Embryonic facial prominence (tissue), 1 donor: ENCODE data around the gene DOK1.

ENCODE experiments used
- DNase-seq: peaks from one replicate; pipeline ENCODE4 v3.0.0-alpha.2; 2016; ENCODE audit errors: extremely low spot score

The DOK1 gene

GRCh38 chr2:74553892-74554819, at the start of gene DOK1, which contains the start of gene LOXL3:
Gene DOK1, plus strand, starts transcription at chr2:74554720. Its CDS starts 35 bp downstream, at chr2:74554755.
Gene LOXL3, minus strand, starts transcription at chr2:74553942. Its CDS starts 1,308 bp downstream, at chr2:74552634.
- DNase-seq, result peak; percentile 86

DNA sequence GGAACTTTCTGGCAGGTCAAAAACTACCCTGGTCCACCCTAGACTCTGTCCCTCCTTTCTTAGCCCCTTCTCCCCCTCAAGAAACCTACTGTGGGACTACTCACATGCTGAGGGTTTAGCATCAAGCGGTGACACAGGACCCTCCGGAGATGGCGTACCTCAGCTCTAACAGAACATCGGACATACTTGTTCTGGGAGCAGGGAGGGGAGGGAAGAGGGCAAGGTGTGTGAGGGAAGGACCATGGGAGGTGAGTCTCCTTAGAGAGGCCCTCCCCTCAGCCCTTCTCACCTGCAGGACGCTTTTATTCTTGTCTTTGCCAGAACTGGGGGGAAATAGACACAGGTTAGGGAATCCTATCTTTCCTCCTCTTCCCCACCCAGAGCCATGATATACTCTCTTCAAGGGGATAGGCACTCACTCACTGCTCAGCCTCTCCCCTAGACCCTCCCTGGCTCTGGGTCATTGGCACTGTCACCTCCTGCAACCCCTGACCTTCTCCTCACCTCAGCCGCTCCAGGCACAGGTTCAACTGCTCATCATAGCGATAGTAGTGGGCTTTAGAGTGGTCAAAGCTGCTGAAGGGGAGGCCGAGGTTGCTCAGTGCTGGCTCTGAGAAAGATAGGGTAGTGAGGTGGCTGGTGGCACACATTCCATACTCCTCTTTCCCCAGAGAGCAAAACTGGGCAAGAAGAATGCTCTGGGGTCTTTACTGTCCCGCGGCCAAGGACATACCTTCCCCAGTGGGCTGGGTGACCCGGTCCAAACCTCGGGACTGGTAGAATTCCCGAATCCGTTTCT, 48.9 kb upstream of the DOK1 start:
- DNase-seq, result no peak

- DNase-seq, result peak; percentile 95
Measured at GRCh38 chr2:74507145-74507925, 47.2 kb upstream of the DOK1 start, which contains the start of gene PCGF1. Gene PCGF1, minus strand, starts transcription at chr2:74507695. Its CDS starts 27 bp downstream, at chr2:74507668.

- no peak for DNase-seq
Measured at GRCh38 chr2:74507926-74508520, 46.5 kb upstream of the DOK1 start.

DNA sequence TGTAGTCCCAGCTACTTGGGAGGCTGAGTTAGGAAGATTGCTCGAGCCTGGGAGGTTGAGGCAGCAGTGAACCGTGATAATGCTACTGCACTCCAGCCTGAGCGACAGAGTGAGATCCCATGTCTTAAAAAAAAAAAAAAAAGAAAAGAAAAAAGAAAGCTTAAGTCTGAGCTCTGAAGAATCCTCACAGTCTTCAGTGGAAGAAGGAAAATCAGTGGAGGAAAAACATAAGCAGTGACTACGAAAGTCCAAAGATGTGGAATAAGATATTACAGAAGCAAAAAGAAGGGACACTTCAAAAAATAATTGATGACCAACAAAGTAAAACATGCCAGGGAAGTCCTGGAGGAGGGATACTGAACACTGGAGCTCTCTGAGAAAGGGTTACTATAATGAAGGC, 44.2 kb upstream of the DOK1 start:
- no peak for DNase-seq

GRCh38 chr2:74511104-74511989, 43.2 kb upstream of the DOK1 start:
- DNase-seq, result no peak

GRCh38 chr2:74512744-74513604, 41.5 kb upstream of the DOK1 start:
- no peak for DNase-seq

DNA sequence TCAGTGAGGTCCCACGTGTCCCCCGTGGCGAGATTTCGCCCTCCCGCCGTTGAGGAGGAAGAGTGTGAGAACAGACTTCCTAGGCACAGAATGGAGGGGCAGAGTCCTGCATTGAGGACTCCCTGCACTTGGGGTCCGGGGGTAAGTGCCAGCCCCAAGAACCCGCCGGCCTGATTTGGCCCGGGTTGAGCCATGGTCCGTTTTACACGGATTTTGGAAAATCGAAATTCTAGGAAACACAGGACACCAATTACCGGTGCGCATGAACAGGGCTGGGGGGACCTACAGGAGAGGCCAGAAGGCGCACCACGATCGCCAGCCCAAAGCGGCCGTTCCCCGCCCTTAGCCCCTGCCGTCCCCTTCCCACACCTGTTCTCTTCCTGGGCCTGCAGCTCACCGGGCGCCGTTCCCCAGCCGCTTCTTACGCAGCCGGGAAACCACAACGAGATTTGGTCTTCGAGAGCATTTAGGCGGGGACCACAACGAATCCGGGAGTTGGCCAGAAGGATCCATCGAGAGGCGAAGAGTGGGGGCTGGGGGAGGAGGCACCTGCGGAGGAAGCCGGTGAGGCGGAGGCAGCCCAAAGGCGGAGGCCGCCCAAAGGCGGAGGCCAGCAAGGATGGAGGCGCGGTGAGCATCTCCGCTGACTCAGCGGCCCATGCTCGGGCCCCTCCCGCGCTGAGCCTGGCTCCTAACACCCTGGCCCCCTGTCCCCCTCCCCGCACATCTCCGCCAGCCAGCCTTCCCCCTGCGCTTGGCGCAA, 40.7 kb upstream of the DOK1 start:
- no peak for DNase-seq

- DNase-seq, result no peak
Measured at GRCh38 chr2:74514368-74515270, 39.9 kb upstream of the DOK1 start, which contains the start of gene TLX2. Gene TLX2, plus strand, starts transcription at chr2:74514450. Its CDS starts 357 bp downstream, at chr2:74514807.

- no peak for DNase-seq
Measured at GRCh38 chr2:74515271-74515980, 39.1 kb upstream of the DOK1 start.

GRCh38 chr2:74515981-74516633, 38.4 kb upstream of the DOK1 start:
- no peak for DNase-seq

- DNase-seq, result no peak
Measured at GRCh38 chr2:74516650-74517049, 37.9 kb upstream of the DOK1 start.

DNA sequence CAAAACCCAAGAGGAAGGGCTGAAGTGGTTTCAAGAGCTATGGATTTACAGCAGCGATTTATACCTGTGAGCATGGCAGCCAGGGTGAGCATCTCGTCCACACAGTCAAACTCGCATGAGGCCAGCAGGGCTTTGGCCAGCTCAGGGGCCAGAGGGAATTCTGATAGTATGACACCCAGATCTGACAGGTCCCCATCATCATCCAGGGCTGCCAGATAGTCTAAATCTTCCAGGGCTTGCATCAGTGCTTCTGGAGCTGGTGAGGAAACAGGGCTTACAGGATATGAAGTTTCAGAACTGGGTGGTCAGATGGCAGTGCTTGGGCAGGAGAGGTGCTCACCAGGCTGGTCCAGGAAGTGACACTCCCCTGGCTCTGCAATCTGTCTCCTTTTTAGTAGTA, 32.0 kb upstream of the DOK1 start:
- no peak for DNase-seq

DNA sequence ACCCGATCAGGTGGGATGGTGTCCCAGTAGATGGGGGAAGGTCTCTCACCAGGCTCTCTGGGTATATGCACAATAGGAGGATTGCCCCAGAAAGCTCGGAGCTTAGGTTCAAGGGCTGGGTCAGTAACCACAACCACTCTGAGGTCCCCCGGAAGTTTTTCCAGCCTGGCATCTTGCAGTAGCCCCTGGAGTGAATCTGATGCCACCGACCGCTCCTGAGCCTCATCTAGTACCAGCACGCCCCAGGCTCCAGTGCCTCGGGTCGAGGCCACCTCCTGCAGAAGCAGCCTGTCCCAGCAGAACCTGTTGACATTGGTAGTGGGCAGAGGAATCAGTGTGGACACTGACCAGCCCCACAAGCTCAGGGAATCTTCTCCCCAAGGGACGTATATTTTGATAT, 30.5 kb upstream of the DOK1 start:
- DNase-seq, result no peak

DNA sequence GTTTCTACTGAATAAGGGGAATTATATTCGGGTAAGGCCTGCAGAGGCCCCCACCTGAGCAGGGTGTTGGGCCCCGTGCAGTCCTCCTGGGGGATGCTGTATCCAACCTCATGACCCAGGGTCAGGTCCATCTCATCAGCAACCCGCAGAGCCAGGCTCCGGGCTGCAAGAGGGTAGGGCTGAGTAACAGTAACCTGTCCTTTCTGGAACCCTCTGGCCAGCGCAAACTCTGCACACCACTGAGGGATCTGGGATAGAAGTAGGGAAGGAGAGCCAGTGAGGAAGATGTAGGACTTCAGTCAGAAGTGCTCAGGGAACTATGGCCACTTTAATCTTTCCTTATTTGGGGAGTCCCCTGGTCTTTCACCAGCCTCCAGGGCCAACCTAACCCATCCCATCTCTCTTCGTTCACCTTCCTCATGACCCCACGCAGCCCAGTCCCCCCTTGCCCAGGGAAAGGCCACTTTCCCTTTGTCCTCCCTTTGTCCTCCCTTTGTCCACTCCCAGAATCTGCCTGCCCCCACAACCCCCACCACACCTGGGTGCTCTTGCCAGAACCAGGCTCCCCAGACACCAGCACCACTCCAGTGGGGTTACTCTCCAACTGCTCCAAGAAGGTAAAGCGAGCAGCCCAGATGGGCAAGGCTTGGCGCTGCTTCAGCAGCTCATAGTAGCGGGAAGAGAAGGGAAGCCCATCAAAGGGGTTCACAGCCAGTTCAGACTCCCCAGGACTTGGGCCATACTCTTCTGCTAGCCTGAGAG, 29.4 kb upstream of the DOK1 start:
- no peak for DNase-seq
